HG03025 (cell line): ENCODE measurements around the gene BAIAP2L1.
"Not testable (repeated sequence)": the region's sequence is repeated elsewhere in the genome, so short reads cannot be mapped to it uniquely, and the experiment has no call there.

Experiments
- ATAC-seq: cut with Tn5 transposase; IDR thresholded peaks from one replicate; pipeline ENCODE4 v1.9.1; 2021; ENCODE audit warnings: mild to moderate bottlenecking, moderate library complexity; ENCODE audit not compliant: unreplicated experiment, low FRiP score

The BAIAP2L1 gene, protein sequence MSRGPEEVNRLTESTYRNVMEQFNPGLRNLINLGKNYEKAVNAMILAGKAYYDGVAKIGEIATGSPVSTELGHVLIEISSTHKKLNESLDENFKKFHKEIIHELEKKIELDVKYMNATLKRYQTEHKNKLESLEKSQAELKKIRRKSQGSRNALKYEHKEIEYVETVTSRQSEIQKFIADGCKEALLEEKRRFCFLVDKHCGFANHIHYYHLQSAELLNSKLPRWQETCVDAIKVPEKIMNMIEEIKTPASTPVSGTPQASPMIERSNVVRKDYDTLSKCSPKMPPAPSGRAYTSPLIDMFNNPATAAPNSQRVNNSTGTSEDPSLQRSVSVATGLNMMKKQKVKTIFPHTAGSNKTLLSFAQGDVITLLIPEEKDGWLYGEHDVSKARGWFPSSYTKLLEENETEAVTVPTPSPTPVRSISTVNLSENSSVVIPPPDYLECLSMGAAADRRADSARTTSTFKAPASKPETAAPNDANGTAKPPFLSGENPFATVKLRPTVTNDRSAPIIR

DNA sequence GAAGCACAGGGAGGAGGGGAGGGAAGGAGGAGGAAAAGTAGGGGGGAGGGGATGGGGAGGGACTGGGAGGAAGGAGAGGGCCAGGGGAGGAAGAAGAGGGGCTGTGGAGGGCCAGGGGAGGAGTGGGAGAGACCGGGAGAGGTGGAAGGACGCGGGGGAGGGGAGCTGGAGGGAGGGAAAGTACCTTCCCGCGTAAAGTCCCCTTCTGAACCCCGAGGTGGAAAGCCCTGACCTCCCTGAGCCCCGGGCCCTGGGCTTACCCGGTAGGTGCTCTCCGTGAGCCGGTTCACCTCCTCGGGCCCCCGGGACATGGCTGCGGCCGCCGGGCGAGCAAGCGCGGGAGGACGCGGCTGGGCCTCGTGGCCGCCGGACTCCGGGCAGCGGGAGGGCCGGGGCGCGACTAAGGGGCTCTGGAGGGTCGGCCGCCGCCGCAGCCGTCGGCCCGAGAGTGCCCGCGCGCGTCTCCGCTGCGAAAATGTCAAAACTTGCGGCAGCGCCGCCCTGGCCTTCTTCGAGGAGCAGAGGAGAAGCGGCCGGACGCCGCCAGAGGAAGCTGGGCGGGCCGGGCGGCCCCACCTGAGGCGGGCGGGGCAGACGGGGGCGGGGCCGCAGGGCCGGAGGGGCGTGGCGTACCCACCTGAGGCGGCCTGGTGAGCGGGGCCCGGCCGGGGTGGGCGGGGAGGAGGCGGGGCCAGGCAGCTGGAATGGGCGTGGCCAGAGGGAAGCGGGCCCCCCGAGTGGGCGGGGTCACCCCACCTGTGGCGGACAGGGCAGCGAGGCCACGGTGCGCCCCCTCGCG, at the start of gene BAIAP2L1:
Gene BAIAP2L1, minus strand, starts transcription at position 549 of the 799 bp plus-strand sequence. Its CDS starts 238 bp downstream, at position 311.
- peak; percentile 73 for ATAC-seq

DNA sequence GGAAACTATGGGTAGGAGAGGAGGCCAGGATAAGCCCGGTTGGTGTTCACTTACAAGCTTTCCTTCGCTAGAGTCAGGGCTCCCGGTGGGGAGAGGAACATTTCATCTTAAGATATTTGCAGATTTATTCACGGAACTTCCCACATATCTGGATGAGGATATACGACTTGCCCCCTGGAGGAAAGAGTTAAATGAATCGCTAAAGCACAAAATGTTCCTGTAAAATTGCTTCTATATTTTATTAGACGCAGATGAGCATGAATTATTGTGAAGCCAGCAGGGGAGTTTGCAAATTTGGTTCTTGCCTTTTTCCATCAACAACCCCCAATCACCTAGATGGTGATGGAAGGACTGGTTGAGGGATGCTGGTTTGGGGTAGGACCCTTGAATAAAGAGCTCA, 47.9 kb upstream of the BAIAP2L1 start:
- no peak for ATAC-seq

DNA sequence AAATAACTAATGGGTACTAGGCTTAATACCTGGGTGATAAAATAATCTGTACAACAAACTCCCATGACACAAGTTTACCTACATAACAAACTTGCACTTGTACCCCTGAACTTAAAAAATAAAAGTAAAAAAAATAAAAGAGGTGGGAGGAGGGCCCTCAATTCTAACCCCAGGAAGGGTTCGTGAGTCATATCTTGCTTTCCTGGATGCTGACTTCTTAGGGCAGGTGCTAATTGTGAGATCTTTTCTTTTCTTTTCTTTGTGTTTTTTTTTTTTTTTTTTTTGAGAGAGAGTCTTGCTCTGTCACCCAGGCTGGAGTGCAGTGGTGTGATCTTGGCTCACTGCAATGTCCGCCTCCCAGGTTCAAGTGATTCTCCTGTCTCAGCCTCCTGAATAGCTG, 40.1 kb upstream of the BAIAP2L1 start:
- not testable (repeated sequence) for ATAC-seq

DNA sequence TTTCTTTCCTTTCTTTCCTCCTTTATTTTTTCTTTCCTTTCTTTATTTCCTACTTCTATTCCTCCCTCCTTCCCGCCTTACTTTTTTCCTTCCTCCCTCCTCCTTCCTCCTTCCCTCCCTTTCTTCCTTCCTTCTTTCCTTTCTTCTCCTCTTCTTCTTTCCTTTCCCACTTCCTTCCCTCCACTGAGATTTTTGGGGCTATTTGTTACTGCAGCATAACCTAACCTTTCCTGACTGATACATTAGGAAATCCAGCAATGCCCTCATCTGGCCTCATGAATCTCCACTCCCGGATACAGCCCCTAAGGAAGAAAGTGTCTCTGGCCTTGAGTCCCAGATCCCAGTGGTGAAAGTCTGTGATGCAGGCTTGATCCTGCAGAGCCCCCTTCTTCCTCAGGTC, 38.6 kb upstream of the BAIAP2L1 start:
- no peak for ATAC-seq

DNA sequence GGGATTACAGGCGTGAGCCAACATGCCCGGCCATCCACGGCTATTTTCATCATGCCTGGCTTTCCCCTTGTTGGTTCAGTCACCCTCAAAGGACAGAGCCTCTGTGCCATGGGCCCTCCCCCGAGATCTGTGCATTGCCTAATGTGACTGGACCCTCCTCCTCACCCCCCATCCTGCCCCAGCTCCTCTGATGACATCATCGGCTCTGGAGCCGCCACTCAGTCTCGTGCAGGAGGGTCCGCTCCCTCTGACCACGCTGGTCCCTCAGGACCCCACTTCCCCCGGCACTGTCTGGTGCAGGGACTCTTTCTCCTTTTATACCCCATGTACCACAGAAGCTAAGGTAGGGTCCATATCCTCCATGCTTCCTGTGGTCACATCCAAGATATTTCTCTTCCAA, 33.2 kb upstream of the BAIAP2L1 start:
- ATAC-seq, result no peak

DNA sequence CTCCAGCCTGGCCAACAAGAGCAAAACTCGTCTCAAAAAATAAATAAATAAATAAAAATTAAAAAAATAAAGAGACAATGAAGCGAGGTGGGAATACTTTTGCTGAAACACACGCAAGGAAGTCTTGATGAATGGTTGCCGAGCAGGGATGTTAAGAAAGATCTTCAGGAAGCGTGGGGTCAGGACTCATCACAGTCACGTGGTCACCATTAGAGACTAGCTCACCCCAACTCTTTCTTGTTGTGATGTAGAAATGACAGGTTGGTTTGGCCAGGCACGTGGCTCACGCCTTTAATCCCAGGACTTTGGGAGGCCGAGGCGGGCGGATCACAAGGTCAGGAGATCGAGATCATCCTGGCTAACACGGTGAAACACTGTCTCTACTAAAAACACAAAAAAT, 28.9 kb upstream of the BAIAP2L1 start:
- ATAC-seq, result no peak

DNA sequence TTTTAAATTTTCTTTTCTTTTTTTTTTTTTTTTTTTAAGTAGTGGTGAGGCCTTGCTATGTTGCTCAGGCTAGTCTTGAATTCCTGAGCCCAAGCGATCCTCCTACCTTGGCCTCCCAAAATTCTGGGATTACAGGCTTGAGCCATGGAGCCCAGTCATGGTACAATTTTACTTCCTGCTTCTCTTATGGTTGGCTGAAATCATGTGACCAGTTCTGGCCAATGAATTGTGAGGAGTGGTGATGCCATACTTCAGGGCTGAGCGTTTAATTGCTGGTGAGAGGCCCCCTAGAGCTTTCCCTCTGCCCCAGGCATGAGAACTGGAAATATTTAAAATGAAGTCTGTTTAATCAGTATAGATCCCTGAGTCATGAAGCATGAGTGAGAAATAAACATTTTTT, 22.2 kb upstream of the BAIAP2L1 start:
- no peak for ATAC-seq

DNA sequence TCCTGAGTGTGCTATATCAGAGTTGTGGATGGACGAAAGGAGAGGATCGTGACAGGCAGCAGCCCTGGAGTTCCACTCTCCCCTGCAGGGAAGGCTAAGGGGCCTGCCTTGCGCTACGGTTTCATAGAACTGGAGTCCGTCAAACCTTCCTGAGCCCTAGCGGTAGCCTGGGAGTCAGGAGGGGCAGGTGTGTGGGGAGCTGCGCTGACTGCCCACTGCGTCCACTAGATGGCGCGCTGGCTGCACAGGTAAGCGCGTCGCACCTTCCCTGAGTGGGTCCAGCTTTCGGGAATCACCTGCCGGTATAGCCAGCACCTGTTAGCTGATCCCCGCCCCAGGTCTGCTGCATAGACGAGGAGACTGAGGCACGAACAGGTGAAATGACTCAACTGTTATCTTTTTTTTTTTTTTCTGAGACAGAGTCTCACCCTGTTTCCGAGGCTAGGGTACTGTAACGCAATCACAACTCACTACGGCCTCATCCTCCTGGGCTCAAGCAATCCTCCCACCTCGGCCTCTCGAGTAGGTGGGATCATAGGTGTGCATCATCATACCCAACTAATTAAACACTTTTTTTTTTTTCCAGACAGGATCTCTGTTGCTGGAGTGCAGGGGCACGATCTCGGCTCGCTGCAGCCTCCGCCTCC, 20.2 kb upstream of the BAIAP2L1 start:
- no peak for ATAC-seq

DNA sequence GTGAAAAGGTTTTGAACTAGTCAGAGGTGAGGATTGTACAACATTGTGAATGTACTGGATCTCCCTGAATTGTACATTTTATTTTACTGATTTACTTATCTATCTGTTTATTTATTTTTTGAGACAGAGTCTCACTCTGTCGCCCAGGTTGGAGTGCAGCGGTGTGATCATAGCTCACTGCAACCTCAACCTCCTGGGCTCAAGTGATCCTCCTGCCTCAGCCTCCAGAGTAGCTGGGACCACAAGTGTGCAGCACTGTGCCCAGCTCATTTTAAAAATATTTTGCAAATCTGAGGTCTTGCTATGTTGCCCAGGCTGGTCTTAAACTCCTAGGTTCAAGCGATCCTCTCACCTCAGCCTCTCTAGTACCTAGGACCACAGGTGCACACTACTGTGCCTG, 19.1 kb upstream of the BAIAP2L1 start:
- ATAC-seq, result not testable (repeated sequence)

DNA sequence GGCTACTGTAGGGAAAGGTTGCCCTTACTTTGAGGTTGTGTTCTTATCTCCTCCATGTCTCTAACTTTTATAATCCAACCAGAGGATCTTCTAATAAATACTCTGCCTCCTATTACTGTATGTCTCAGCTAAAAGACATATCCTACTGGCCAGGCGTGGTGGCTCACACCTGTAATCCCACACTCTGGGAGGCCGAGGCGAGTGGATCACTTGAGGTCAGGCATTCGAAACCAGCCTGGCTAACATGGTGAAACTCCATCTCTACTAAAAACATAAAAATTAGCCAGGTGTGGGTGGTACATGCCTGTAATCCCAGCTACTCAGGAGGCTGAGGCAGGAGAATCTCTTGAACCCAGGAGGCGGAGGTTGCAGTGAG, 18.4 kb upstream of the BAIAP2L1 start:
- ATAC-seq, result not testable (repeated sequence)

DNA sequence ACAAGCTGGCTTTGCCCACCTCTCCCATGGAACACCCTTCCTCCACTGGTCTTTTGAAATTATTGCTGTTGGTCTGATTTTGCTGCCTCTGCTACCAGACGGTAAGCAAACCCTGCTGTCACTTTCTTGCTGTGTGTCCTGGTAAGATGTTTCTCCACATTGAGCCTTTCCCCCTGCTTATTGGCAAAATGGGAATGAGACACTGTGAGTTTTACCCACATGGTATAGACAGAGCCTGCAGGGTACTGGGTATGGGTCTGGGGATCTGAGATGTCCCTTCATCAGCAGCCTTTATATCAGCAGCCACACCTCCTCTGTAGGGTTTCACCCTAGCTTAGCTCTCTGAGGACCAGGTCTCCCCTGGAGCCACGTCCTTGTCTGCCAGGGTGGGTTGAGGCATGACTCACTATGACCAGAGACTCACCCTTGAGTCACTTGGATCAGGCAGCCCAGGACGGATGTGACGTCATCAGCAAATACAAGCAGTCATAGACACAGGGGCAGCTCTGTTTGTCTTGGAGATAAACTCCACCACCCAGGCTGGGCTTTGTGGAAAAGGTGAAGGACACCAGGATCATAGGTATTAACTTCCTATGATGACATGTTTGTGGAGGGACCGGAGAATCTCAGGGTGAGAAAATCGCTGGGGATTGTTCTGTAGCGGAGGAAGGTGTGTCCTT, 17.9 kb upstream of the BAIAP2L1 start:
- ATAC-seq, result no peak

DNA sequence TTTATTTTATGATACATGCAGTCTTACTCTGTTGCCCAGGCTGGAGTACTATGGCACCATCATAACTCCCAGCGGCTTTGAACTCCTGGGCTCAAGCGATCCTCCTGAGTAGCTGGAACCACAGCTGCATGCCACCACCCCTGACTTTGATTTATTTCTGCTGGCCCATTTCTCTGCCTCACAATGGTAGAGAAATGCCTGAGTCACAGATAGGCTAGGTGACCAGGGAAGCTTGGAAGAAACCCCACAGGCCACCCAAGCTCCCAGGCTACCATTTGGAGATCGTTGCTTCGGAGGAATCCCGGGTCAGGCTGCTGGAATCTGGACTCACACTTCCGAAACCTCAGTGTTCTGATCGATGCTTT, 17.4 kb upstream of the BAIAP2L1 start:
- no peak for ATAC-seq

DNA sequence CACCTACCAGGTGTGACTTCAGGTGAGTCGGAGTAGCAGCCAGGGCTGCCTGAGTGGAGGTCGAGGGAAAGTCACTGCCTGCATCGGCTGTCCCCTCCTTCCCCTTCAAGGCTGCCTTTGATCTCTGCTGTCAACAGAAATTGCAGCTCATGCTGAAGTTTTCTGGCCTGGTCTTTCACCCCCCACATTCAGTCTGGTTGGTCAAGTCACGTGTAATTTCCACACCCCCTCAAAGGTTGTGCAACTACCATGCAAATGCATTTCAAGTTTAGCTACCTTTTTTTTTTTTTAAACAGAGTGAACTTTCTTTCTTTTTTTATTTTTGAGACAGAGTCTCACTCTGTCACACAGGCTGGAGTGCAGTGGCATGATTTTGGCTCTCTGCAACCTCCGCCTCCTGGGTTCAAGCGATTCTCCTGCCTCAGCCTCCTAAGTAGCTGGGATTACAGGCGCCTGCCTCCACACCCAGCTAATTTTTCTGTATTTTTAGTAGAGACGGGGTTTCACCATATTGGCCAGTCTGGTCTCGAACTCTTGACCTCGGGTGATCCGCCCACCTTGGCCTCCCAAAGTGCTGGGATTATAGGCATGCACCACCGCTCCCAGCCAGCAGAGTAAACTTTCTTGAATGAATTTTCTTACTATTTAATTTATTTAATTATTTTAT, 16.8 kb upstream of the BAIAP2L1 start:
- ATAC-seq, result not testable (repeated sequence)

DNA sequence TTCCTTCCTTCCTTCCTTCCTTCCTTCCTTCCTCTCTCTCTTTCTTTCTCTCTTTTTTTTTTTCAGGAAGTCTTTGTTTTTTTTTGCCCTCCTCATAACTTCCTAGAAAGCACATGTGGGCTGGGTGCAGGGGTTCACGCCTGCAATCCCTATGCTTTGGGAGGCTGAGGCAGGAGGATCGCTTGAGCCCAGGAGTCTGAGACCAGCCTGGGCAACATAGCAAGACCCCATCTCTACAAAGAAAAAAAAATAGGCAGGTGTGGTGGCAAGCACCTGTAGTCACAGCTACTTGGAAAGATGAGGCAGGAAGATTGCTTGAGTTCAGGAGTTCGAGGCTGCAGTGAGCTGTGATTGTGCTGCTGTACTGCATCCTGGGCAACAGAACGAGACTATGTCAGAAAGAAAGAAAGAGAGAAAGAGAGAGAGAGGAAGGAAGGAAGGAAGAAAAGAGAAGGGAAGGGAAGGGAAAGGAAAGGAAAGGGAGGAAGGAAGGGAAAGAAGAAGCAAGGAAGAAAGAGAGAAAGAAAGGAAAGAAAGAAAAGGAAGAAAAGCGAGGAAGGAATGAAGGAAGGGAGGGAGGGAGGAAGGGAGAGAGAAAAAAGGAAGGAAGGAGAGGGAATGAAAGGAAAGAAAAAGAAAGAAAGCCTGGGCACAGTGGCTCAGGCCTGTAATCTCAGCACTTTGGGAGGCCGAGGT, 13.5 kb upstream of the BAIAP2L1 start:
- no peak for ATAC-seq

DNA sequence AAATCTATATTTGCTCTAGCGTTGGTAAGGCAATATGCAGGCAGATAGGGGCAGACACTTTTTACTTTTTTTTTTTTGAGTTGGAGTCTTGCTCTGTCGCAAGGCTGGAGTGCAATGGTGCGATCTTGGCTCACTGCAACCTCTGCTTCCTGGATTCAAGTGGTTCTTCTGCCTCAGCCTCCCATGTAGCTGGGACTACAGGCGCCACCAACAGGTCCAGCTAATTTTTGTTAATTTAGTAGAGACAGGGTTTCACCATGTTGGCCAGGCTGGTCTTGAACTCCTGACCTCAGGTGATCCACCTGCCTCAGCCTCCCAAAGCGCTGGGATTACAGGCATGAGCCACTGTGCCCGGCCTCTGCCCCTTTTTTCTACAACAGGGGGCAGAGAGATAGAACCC, 12.8 kb upstream of the BAIAP2L1 start:
- not testable (repeated sequence) for ATAC-seq

DNA sequence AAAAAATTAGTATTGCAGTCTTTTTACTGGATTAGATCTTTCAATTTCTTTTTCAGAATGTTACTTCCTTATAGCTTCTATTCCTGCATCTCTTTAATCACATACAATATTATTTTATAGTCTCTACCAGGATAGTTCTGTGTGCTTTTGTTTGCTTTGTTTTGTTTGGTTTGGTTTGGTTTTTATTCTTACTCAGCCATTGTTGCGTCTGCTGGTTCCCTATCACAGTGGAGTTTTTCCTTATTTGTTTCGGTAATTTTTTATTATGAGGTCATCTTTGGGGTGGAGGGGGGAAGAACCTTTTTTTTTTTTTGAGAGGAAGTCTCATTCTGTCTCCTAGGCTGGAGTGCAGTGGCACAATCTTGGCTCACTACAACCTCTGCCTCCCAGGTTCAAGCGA, 9.0 kb upstream of the BAIAP2L1 start:
- no peak for ATAC-seq

DNA sequence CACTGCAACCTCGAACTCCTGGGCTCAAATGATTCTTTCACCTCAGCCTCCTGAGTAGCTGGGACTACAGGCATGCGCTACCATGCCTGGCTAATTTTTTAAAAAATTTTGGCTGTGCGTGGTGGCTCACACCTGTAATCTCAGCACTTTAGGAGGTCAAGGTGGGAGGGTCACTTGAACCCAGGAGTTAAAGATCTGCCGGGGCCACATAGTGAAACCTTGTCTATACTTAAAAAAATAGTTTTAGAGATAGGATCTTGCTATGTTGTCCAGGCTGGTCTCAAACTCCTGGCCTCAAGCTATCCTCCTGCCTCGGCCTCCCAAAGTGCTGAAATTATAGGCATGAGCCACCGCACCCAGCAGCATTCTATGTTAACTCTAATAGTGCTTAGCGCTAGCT, 7.3 kb upstream of the BAIAP2L1 start:
- ATAC-seq, result not testable (repeated sequence)

DNA sequence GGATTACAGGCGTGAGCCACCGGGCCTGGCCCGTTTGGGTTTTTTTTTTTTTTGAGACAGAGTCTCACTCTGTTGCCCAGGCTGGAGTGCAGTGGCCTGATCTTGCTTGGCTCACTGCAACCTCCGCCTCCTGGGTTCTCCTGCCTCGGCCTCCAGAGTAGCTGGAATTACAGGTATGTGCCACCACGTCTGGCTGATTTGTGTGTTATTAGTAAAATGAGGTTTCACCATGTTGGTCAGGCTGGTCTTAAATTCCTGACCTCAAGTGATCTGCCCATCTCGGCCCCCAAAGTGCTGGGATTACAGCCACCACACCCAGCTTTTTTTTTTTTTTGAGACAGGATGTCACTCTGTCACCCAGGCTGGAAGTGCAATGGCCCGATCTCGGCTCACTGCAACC, 5.9 kb upstream of the BAIAP2L1 start:
- ATAC-seq, result no peak

DNA sequence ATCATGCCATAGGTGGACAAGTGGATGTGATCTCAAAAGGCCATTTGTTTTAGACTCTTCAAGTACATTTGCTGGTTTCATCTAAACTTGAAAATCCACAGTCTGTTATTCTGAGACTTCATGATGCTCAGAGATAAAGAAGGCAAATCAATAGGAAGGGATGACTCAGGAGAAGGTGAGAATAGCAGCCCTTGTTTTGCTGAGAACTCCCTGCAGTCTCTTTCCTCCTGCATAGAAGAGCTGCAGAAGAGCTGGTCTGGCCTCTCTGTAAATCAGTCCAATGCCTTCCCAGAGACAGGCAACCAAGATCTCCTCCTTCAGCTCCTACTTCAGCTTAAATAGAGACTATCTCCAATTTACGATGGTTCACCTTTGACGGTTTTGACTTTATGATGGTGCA, 4.0 kb upstream of the BAIAP2L1 start:
- no peak for ATAC-seq
